WERI-Rb-1 (cell line): ENCODE data around the gene NOD1.

Source experiments
- DNase-seq: peaks from one replicate; pipeline ENCODE4 v3.0.0-alpha.2; 2020
- H3K27ac ChIP-seq: fragments of 250-450 bp; sonication (Bioruptor Pico); 2 replicates; pipeline ENCODE4 v1.5.1; 2020; ENCODE audit warnings: mild to moderate bottlenecking, moderate library complexity
- H3K27me3 ChIP-seq: fragments of 250-450 bp; sonication (Bioruptor Pico); 2 replicates; pipeline ENCODE4 v1.5.1; 2021; ENCODE audit warnings: mild to moderate bottlenecking, low read depth, moderate library complexity; ENCODE audit not compliant: insufficient read depth, severe bottlenecking
- H3K36me3 ChIP-seq: fragments of 250-450 bp; sonication (Bioruptor Pico); 2 replicates; pipeline ENCODE4 v1.5.1; 2020; ENCODE audit warnings: mild to moderate bottlenecking, moderate library complexity
- H3K4me3 ChIP-seq: 2 replicates; pipeline ENCODE4 v1.5.1; 2011; ENCODE audit warnings: low read depth, mild to moderate bottlenecking, control low read depth, low read length
- H3K9me3 ChIP-seq: fragments of 250-450 bp; sonication (Bioruptor Pico); 2 replicates; pipeline ENCODE4 v1.5.1; 2021; ENCODE audit warnings: mild to moderate bottlenecking, moderate library complexity; ENCODE audit not compliant: severe bottlenecking
- CTCF ChIP-seq: IDR thresholded peaks from 2 replicates; pipeline ENCODE4 v1.5.1; 2011; ENCODE audit warnings: low read depth, mild to moderate bottlenecking, control low read depth, inconsistent platforms, low read length

The NOD1 gene

GRCh38 chr7:30522159-30522558 lies 43.6 kb upstream of the NOD1 start:
- Histone ChIP-seq H3K27ac (no peak overlapping the region), H3K36me3 (no peaks in the 10 kb centered on the region), H3K9me3 (no peaks in the 10 kb centered on the region), H3K27me3 (no peaks in the 10 kb centered on the region), H3K4me3 (no peak overlapping the region)
- DNase-seq: no peak
- no peak for TF ChIP-seq CTCF

- H3K36me3 ChIP-seq: no peaks in the 10 kb centered on the region
- no peak for DNase-seq
These were observed 42.9 kb upstream of the NOD1 start for GRCh38 chr7:30521532-30521931.

GRCh38 chr7:30519122-30519521 lies 40.5 kb upstream of the NOD1 start:
- Histone ChIP-seq H3K27me3 (no peaks in the 10 kb centered on the region), H3K27ac (no peak overlapping the region), H3K9me3 (no peaks in the 10 kb centered on the region), H3K36me3 (no peaks in the 10 kb centered on the region), H3K4me3 (no peak overlapping the region)
- no peak for DNase-seq
- TF ChIP-seq CTCF: no peak

More at GRCh38 chr7:30521532-30521931, 42.9 kb upstream of the NOD1 start:
- no peaks in the 10 kb centered on the region for H3K9me3 ChIP-seq
- H3K27me3 ChIP-seq: no peaks in the 10 kb centered on the region
- H3K27ac ChIP-seq: no peak overlapping the region
- no peak overlapping the region for H3K4me3 ChIP-seq
- TF ChIP-seq CTCF: no peak

- Histone ChIP-seq H3K9me3 (no peaks in the 10 kb centered on the region), H3K36me3 (no peaks in the 10 kb centered on the region), H3K27me3 (no peaks in the 10 kb centered on the region), H3K4me3 (no peak overlapping the region), H3K27ac (no peak overlapping the region)
- no peak for DNase-seq
- no peak for TF ChIP-seq CTCF
These were observed 37.2 kb upstream of the NOD1 start for GRCh38 chr7:30515761-30516160.

GRCh38 chr7:30514776-30515175 lies 36.2 kb upstream of the NOD1 start:
- no peaks in the 10 kb centered on the region for H3K36me3 ChIP-seq
- TF ChIP-seq CTCF: no peak
- DNase-seq: no peak
- no peaks in the 10 kb centered on the region for H3K9me3 ChIP-seq
- H3K27ac ChIP-seq: no peak overlapping the region
- no peaks in the 10 kb centered on the region for H3K27me3 ChIP-seq
- no peak overlapping the region for H3K4me3 ChIP-seq

- H3K9me3 ChIP-seq: no peaks in the 10 kb centered on the region
- no peak for TF ChIP-seq CTCF
- H3K27ac ChIP-seq: no peak overlapping the region
- no peaks in the 10 kb centered on the region for H3K36me3 ChIP-seq
- no peaks in the 10 kb centered on the region for H3K27me3 ChIP-seq
- H3K4me3 ChIP-seq: no peak overlapping the region
- no peak for DNase-seq
These were observed 35.6 kb upstream of the NOD1 start for GRCh38 chr7:30514177-30514576.
